Medulla oblongata (tissue), 1 donor: ENCODE measurements around the gene RALGDS.
"Not testable (repeated sequence)": the region's sequence is repeated elsewhere in the genome, so short reads cannot be mapped to it uniquely, and the experiment has no call there.

ENCODE experiments used
- DNase-seq: peaks from one replicate; pipeline ENCODE4 v3.0.0-alpha.2; 2015; ENCODE audit errors: extremely low spot score

Gene RALGDS

GRCh38 chr9:133090187-133090586 lies 30.9 kb downstream of the RALGDS start:
- no peak for DNase-seq

DNA sequence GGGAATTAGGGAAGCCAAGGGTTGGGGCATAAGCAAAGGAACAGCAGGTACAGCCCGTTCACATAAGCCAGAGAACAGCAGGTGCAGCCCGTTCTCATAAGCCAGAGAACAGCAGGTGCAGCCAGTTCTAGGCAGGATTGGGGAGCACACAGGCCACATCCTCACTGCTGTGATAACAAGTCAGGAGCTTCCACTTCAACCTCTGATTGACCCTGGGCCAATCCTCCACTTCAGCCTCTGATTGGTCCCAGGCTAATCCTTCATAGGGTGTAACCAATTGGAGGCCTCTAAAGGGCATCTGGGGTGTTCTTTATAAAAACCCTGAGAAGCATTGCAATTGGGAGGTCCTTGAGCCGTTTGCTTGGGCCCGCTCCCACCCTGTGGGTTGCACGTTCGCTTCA lies 31.8 kb downstream of the RALGDS start:
- DNase-seq = no peak

DNA sequence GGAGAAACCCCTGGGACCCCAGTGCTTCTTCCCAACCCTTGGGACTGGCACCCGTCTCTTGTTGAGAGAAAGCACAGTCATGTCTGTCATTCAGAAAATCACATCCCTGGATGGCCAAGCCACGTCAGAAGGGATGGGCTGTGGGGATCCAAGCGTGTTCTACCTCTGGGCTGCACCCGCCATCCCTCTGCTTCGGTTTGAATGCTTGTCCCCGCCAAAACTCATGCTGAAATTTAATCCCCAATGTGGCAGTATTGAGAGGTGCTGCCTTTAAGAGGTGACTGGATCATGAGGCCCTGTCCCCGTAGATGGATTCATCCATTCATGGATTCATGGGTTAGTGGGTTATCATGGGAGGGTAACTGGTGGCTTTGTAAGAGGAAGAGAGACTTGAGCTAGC lies 32.3 kb downstream of the RALGDS start:
- no peak for DNase-seq

GRCh38 chr9:133088146-133088750 lies 32.8 kb downstream of the RALGDS start:
- no peak for DNase-seq

DNA sequence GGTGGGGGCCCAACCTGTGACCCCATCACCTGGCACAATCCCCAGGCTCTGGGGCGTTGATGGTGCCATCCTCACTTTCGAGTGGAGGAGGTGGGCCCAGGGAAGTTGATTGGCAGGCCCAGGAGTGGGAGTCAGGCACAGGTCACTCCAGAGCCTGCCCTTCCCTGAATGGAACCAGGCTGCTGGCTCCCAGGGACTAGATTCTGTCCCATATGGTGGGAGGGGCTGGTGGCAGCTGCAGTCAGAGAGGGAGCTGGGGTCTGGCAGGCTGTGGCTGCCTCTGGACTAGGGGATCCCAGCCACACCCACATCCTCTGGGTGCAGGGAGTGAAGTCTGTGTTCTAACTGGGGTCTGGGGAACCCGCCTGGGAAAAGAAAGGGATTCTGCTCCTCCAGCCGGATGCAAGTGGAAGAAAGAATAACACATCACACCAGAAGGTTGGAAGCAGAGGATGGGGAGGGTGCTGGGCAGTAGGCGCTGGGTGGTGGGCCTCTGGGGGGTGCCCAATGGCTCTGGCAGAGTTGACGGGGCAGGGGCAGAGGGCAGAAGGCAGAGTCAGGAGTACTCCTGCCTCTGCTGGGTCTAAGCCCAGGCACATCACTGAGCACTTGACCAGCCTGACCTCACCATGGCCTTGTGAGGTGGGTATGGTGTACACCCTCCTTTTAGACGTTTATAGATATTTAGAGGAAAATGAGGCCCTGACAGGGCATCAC lies 33.5 kb downstream of the RALGDS start:
- no peak for DNase-seq

DNA sequence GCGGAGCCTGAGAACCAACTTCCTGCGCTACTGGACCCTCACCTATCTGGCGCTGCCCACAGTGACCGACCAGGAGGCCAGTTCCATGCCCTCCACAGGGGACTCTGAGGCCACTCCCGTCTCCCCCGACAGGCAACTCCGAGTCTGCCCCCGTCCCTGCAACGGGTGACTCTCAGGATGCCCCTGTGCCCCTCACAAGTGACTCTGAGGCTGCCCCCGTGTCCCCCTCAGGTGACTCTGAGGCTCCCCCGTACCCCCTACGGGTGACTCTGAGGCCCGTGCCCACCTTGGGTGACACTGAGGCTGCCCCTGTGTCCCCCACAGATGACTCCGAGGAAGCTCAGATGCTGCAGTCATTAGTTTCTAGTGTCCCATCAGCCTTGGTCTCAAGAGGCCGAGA lies 34.1 kb downstream of the RALGDS start:
- DNase-seq = no peak

DNA sequence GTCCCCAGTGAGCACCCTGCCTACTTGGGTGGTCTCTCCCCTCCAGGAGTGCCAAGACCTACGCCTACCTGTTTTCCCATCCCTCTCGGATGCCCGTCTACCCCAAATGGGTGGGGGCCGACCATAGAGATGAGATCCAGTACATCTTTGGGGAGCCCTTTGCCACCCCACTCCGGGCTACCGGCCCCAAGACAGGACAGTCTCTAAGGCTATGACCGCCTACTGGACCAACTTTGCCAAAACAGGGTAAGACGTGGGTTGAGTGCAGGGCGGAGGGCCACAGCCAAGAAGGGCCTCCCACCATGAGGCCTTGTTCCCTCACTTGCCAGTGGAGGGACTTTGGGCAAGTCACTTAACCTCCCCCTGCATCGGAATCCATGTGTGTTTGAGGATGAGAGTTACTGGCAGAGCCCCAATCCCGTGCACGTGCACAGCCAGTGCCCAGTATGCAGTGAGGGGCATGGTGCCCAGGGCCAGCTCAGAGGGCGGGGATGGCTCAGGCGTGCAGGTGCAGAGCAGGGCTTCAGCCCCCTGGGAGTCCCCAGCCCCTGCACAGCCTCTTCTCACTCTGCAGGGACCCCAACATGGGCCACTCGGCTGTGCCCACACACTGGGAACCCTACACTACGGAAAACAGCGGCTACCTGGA lies 34.7 kb downstream of the RALGDS start:
- DNase-seq = not testable (repeated sequence)

DNA sequence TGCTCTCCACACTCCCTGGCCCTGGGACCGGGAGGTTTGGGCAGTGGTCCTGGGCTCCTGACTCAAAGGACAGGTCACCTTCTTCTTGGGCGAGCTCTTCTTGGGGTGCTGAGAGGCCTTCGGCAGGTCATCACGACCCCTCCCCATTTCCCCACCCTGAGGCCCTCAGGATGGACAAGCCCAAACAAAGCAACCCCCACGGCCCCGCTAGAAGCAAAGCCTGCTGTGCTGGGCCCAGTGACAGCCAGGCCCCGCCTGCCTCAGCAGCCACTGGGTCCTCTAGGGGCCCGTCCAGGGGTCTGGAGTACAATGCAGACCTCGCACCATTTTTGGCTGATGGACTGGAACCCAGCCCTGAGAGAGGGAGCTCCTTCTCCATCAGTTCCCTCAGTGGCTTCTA lies 37.4 kb downstream of the RALGDS start:
- not testable (repeated sequence) for DNase-seq

GRCh38 chr9:133081957-133082644 lies 38.9 kb downstream of the RALGDS start:
- not testable (repeated sequence) for DNase-seq

DNA sequence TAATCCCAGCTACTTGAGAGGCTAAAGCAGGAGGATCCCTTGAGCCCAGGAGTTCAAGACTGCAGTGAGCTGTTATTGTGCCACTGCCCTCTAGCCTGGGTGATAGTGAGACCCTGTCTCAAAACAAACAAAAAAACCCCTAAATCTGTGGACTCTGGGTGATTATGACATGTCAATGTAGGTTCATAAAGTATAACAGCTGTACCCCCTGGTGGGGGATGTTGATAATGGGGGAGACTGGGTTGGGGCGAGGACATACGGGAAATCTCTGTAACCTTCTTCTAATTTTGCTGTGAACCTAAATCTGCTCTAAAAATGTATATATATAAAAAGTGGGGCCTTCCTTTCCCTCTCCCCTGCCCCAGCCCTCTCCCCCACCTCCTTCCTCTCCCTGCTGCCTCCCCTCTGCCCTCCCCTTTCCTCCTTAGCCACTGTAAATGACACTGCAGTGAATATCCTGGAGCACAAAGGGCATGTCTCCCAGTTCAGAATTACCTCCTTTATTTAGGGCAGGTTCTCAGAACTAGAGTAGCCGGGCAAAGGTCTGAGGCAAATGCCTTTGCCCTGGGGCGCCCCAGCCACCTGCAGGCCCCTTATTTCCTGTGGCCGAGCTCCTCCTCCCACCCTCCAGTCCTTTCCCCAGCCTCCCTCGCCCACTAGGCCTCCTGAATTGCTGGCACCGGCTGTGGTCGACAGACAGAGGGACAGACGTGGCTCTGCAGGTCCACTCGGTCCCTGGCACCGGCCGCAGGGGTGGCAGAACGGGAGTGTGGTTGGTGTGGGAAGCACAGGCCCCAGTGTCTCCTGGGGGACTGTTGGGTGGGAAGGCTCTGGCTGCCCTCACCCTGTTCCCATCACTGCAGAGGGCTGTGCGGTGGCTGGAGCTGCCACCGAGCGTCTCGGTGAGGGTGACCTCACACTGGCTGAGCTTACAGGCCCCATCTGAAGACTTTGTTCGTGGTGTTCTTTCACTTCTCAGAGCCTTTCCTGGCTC lies 40.0 kb downstream of the RALGDS start:
- DNase-seq = not testable (repeated sequence)

- DNase-seq = no peak
These were observed 40.9 kb downstream of the RALGDS start for GRCh38 chr9:133080161-133080560.

DNA sequence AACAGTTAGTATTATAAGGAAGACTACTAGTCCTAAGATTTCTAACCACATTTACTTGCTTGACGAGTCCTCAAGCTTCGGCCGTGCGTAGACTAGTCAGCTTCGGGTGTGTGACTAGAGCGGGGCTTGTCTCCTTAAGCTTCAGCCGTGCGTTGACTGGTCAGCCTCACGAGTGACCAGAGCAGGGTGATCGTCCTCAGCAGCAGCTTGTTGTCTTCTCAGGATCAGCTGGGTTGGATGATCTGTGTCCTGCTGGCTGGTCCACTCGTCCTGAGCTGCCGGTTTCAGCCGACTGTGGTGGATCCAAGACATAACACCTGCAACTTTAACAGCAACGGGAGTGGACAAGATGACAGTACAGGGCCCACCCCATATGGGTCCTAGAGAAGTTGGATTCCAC lies 42.6 kb downstream of the RALGDS start:
- no peak for DNase-seq

GRCh38 chr9:133076691-133077090 lies 44.3 kb downstream of the RALGDS start:
- no peak for DNase-seq

GRCh38 chr9:133075925-133076630 lies 45.0 kb downstream of the RALGDS start:
- no peak for DNase-seq

DNA sequence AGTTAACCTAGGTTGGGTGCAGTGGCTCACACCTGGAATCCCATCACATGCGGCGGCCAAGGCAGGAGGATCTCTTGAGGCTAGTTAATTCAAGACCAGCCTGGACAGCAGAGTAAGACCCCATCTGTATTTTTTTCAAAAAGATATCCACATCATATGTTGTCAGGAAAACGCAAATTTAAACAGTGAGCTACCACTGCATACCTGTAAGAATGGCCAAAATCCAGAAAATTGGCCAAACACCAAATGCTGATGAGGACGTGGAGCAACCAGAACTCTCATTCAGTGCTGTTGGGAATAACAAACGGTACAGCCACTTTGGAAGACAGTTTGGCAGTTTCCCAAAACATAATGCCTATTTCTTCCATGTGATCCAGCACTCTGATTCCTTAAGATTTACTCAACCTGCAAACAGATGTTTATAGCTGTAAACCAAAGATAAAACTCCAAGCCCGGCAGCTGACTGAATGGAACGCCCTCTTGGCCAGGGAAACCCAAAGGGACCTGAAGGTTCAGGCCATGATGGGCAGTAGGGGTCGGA lies 46.9 kb downstream of the RALGDS start:
- no peak for DNase-seq

GRCh38 chr9:133073086-133074014 lies 47.7 kb downstream of the RALGDS start:
- no peak for DNase-seq

DNA sequence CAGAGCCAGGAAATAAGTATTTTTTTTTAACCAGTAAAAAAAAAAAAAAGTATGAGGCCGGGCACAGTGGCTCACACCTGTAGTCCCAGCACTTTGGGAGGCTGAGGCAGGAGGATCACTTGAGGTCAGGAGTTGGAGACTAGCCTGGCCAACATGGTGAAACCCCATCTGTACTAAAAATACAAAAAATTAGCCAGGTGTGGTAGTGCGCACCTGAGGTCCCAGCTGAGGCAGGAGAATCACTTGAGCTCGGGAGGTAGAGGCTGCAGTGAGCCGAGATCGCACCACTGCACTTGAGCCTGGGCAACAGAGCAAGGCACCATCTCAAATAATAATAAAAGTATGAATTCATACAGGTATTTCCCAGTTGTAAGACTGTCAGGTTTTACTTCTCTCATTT lies 48.8 kb downstream of the RALGDS start:
- not testable (repeated sequence) for DNase-seq

GRCh38 chr9:133071484-133072150 lies 49.4 kb downstream of the RALGDS start:
- no peak for DNase-seq

DNA sequence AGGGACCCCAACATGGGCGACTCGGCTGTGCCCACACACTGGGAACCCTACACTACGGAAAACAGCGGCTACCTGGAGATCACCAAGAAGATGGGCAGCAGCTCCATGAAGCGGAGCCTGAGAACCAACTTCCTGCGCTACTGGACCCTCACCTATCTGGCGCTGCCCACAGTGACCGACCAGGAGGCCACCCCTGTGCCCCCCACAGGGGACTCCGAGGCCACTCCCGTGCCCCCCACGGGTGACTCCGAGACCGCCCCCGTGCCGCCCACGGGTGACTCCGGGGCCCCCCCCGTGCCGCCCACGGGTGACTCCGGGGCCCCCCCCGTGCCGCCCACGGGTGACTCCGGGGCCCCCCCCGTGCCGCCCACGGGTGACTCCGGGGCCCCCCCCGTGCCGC lies 50.1 kb downstream of the RALGDS start:
- DNase-seq = not testable (repeated sequence)
